ENCODE results near the gene SEPTIN5.

SEPTIN5 gene

DNA sequence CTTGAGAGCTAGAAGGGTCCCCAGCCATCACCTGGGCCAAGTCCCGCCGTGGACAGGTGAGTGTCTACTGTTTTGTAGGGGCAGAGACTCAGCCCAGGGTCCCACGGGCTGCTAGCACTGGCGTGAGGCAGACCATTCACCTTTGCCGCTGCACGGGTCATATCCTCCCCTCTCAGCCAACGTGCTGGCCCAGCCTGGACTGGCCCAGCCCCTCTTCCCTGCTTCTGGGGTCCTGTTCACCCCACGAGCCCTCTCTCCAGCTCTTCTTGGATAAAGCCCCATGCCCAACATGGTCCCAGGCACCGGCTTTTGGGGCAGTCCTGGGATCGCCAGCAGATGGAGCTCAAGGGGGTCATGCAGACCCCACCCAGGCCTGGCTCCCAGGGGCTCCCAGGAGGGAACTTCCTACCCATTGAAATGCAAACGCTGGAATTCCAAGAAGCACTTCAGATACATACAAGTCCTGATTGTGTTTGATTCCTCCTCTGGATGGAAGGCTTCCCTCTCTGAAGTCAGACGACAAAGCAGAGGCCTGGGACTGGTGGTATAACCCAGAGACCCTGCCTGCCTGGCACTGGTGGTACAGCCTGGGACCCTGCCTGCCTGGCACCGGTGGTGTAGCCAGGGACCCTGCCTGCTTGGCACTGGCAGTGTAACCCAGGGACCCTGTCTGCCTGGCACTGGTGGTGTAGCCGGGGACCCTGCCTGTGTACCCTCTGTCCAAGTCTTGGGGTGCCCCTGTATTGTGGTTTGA is 8.9 kb upstream of the SEPTIN5 start:
- no peak for DNase-seq (ENCODE audit: low read depth)

DNA sequence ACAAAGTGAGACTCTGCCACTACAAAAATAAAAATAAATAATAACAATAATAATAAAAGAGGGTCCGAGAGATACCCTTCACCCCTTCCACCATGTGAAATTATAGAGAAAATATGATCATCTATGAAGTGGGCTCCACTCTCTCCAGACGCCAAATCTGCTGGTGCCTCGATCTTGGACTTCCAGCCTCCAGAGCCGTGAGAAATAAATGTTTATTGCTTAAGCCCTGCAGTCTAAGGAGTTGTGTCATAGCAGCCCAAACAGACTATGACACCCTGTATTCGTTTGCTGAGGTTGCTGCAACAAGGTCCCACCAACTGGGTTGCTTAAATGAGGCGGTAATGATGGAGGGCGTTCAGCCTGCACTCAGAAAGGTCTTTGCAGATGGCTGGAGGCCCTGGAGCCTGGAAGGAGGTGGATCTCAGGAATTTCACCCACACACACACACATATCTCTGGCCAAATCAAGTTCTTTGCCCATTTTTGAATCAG is 7.6 kb upstream of the SEPTIN5 start:
- no peak for DNase-seq (ENCODE audit: low read depth)

DNA sequence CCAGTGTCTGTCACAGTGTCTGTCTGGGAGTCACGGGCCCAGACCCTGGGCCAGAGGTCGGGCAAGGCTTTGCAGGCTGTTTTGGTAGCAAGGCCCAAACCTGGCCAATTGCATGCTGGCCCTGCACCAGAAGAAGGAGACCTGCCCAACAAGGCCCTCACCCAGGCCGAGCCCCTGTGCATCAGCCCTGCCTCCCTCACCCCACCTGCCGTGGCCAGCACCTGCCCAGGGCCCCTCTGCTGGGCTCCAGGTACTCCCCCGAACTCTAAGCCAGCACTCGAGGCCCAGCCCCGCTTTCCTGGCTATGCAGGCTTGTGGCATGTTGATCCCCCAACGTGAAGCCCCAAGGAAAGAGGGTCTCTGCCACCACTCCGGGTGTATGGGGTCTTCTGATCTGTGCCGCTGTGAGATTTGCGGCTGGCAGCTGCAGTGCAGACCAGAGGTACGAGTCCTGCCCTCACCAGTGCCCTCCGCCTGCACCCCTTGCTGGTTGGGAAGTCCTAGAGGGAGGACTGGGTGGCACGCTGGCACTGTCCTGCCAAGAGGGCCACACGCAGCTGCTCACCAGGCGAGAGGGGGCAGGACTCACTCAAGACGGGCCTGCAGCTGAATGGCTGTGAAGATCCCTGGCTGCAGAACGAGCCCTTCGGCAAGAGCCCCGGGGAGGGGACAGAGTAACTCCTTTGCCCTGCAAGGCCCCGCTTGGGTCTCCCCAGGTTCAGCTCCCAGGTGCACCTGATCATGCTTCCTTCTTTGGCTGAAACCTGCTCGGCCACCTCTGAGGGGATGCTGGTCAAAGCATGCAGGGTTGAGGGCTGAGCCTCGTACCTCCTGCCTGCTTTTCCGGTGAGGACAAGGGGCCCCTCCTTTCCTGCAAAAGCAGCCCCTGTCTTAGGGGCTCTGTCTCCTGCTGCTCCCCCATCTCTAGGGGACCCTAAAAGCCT is 6.7 kb upstream of the SEPTIN5 start:
- DNase-seq (ENCODE audit: low read depth) = no peak

- no peak for DNase-seq (ENCODE audit: low read depth)
Measured at GRCh38 chr22:19708321-19709011, 5.8 kb upstream of the SEPTIN5 start.

DNA sequence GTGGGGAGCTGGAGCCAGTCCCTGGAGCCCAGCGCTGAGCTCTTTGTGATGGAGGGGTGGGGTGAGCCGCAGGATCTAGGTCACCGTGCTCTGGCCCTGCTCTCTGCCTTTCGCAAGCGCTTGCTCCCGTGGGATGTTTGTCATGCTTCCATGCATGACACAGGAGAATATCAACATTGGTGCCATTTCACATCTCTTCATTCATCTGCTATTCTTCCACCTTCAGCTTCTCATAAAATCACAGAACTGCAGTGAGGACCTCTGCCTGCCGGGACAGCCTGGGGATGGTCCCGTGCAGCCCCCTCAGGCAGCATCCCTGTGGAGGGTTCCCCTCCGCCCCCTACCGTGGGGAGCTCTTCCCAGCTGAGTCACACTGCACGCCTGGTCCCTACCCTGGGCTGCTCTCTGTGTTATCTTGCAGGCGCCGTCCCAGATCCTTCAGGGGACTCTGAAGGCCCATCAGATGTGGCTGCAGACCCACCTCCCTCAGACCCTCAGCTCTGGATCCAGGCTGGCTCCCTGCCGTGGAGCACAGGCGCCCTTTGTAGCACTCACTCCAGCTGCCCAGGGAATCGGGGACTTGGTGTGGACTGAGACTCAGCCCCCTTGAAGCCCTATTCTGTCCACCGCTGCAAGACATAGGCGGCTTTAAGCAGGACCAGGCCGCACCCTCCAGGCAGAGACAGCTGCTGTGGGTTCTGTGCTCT is 5.1 kb upstream of the SEPTIN5 start:
- DNase-seq (ENCODE audit: low read depth) = no peak

- no peak for DNase-seq (ENCODE audit: low read depth)
Measured at GRCh38 chr22:19710020-19710768, 4.1 kb upstream of the SEPTIN5 start.

DNA sequence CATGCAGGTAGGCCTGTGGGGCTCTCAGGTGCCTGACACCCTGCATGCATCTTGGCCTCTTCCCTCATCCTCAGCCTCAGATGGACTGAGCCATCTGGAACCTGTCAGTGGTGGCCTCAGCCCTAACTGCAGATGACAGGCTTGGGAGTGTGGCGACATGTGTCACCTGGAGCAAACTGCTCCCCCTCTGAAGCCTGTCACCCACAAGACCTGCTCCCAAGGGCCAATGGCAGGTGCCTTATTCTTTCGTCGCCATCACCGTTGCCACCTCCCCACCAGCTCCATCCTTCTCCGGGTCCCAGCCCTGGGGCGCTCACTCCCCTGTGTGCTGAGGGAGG is 3.6 kb upstream of the SEPTIN5 start:
- no peak for DNase-seq (ENCODE audit: low read depth)

DNA sequence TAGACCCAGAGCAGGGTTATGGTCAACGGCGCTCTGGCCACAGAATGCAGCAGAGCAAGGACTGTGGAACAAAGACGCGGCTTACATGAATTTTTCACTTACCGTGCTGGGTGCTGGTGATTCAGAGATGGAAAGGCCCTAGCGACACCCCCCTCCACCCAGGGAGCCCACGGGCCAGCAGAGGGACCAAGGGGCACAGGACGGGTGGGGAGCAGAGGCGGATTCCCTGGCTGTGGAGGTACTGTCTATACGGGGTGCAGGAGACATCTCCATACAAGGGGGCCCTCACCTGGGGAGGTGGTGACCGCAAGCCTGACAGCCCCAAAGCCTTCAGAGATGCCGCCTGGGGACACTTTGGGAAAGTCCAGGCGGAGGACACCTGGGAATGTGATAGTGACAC is 1.1 kb upstream of the SEPTIN5 start:
- no peak for DNase-seq (ENCODE audit: low read depth)

GRCh38 chr22:19713650-19714311 is 522 bp upstream of the SEPTIN5 start:
- no peak for DNase-seq (ENCODE audit: low read depth)

- no peak for DNase-seq (ENCODE audit: low read depth)
Measured at GRCh38 chr22:19715188-19715930, 1.1 kb downstream of the SEPTIN5 start.

DNA sequence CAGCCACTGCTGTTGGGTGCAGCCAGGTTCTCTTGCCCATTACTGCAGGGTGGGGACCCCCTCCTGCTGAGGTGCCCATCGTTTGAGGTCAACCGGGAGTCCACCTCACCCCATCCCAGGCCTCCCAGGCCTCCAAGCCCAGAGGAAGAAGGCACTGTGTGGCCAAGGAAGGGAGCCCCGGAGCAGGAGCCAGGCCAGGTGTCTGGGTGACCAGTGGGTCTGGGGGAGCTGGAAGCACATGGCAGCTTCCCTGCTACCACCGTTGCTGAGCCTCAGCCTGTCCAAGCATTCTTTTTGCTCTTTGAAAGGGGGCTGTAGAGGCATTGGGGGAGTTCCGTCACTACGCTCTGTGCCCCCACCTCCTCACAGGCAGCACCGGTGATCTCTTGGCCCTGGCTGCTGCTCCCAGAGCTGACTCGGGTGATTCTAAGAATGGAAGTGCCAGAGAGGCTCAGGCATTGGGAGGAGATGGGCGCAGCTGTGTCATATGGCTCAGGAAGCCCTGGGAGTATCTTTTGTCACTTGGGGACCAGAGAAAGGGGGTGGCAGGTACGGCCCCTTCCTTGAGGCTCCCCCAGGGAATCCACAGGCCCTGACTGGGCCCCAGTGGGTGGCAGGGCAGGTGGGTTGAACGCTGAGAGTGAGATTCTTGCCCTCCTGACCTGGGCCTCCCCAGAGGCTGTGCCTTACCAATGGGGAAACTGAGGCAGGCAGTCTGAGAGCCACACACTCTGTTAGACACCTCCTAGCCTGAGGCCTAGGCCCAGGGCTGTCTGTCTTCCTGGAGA is 1.9 kb downstream of the SEPTIN5 start:
- no peak for DNase-seq (ENCODE audit: low read depth)

DNA sequence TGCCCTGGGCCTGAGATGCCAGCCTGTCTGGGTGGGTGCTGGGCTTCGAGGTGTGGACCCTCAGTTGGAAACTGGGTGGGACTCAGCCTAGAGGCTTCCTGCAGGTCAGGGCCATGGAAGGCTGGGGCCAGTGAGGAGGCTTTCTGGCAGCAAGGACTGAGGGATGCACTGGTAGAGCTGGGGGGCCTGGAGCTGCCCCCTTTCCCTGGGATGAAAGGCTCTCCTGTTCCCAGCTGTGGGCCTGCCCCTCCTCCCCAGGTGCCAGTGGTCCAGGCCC is 2.5 kb downstream of the SEPTIN5 start:
- no peak for DNase-seq (ENCODE audit: low read depth)

- no peak for DNase-seq (ENCODE audit: low read depth)
Measured at GRCh38 chr22:19717181-19717580, 2.9 kb downstream of the SEPTIN5 start.

GRCh38 chr22:19717691-19718455 is 3.6 kb downstream of the SEPTIN5 start:
- DNase-seq (ENCODE audit: low read depth) = peak; percentile 68

DNA sequence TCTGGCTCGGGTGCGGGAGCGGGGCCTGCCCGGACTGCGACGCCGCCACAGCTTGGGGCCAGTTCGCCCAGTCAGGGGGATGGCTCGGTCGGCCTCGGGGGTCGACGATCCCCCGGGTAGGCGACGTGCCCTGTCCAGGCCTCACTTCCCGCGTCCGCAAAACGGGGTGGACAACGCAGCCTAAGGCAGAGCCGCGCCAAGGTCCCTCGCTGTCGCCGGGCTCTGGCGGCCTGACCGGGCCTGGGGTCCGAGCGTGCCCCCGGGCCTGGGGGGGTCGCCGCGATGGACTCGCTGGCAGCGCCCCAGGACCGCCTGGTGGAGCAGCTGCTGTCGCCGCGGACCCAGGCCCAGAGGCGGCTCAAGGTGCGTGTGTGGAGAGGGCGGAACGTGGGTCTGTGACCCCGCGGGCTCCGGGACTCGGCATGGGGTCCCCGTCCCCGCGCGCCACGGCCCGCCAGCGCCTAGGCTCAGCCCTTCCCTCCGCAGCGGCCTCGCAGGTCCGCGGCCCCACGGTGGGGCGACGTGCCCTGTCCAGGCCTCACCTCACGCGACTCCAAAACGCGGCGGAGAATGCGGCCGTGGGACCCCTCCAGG is 4.2 kb downstream of the SEPTIN5 start:
- DNase-seq (ENCODE audit: low read depth) = no peak

DNA sequence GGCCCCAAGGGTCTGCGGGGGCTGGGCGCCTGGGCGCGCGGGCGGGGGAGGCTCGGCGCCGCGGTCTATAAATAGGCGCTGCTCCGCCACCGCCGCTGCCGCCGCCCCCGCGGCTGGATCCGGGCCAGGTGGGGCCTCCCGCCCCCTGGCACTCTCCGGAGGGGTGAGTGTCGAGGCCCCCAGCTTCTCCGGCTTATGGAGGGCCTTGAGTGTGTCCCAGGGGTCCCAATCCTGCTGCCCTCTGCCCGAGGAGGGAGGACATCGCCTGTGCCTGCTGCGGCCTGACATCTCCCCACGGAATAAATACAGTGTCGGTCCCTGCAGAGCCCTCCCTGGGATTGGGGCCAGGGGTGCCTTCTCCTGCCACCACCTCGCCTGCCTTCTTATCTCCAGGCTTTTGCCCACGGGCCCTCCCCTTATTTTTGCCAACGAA is 4.8 kb downstream of the SEPTIN5 start:
- DNase-seq (ENCODE audit: low read depth) = no peak

DNA sequence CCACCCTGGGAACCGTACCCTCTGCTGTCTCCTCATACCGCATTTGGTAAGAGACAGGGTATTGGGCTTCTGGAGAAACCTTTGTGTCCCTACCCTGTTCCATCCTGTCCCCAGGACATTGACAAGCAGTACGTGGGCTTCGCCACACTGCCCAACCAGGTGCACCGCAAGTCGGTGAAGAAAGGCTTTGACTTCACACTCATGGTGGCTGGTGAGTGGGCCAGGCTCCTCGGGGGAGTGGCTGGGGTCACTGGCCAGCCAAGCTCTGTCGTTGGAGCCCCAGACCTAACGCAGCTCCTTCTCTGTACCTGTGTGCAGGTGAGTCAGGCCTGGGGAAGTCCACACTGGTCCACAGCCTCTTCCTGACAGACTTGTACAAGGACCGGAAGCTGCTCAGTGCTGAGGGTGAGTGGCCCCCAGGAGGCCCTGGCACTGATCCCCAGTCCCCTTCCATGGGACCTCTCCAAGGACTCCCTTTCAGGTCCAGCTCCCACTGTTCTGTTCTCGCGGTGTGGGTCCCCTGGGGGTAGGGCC is 5.3 kb downstream of the SEPTIN5 start:
- no peak for DNase-seq (ENCODE audit: low read depth)

All from stimulated activated CD8-positive, alpha-beta memory T cell treated with anti-CD3 and anti-CD28 coated beads, Interleukin-4, amount 100 ng/mL, for 24 hours (primary cell).